HUES64 (cell line): ENCODE data around the gene ETV6.
"Not testable (repeated sequence)": the region's sequence is repeated elsewhere in the genome, so short reads cannot be mapped to it uniquely, and the experiment has no call there.

Source experiments
- H3K27ac ChIP-seq: 2 replicates; pipeline ENCODE4 v1.7.0; 2013; ENCODE audit warnings: low read depth, low read length, inconsistent platforms
- H3K27me3 ChIP-seq: 2 replicates; pipeline ENCODE4 v1.6.1; 2013; ENCODE audit warnings: mild to moderate bottlenecking, low read length; ENCODE audit not compliant: insufficient read depth
- H3K36me3 ChIP-seq: 2 replicates; pipeline ENCODE4 v1.6.1; 2013; ENCODE audit warnings: mild to moderate bottlenecking, low read length; ENCODE audit not compliant: insufficient read depth
- H3K4me1 ChIP-seq: 2 replicates; pipeline ENCODE4 v1.6.1; 2013; ENCODE audit warnings: mild to moderate bottlenecking, low read length, moderate library complexity; ENCODE audit not compliant: insufficient read depth
- H3K4me3 ChIP-seq: 2 replicates; pipeline ENCODE4 v1.5.1; 2013; ENCODE audit warnings: mild to moderate bottlenecking, low read length, moderate library complexity
- H3K9ac ChIP-seq: 2 replicates; pipeline ENCODE4 v1.6.1; 2013; ENCODE audit warnings: mild to moderate bottlenecking, low read depth, low read length
- H3K9me3 ChIP-seq: 2 replicates; pipeline ENCODE4 v1.6.1; 2013; ENCODE audit warnings: low read depth, low read length; ENCODE audit not compliant: insufficient read depth
- WGBS: fragments of 150-250, 120-280 bp; methylation state at CpG from one replicate; pipeline ENCODE4 v1.1.7; 2013; ENCODE audit warnings: missing lambda C conversion rate; 5-methylcytosine and 5-hydroxymethylcytosine counted together

Gene ETV6

GRCh38 chr12:11895421-11896078, 246.1 kb downstream of the ETV6 start:
- peaks cover 2% of the 10 kb centered on the region; the same call in 1 of the 2 replicates for H3K36me3 ChIP-seq
- WGBS = 93% methylated on average over 7 of the region's 7 CpGs
- peaks cover 5% of the 10 kb centered on the region; the same call in 1 of the 2 replicates for H3K4me1 ChIP-seq
- H3K27ac ChIP-seq = no peak overlapping the region
- no peak overlapping the region for H3K4me3 ChIP-seq
- H3K27me3 ChIP-seq = no peaks in the 10 kb centered on the region
- no peak overlapping the region for H3K9ac ChIP-seq
- H3K9me3 ChIP-seq = no peaks in the 10 kb centered on the region

DNA sequence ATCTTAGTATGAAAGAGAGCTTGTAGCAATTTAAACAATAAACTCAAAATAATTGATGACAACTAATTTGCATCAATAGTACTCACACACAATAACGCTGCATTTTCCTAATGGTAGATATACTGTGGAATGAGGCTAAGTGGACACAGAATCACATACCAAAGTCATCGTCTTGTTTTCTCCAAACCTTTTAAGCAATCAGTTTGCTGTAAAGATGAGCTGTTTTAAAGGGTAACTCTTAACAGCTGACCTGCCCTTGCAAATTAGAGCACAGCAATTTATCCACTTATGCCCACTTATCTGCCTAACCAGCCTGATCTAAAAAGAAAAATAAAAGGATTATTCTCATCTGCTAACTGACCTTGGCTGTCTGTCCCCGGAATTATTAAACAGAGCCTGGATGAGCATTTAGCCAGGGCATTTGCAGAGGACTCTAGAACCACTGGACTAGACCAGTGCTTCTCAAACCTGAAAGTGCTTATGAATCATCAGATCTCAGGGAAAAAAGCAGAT, 247.0 kb downstream of the ETV6 start:
- Histone ChIP-seq H3K36me3 (no peaks in the 10 kb centered on the region), H3K9me3 (no peaks in the 10 kb centered on the region), H3K9ac (no peak overlapping the region), H3K27ac (no peak overlapping the region), H3K27me3 (no peaks in the 10 kb centered on the region), H3K4me1 (peaks cover 5% of the 10 kb centered on the region; the same call in 1 of the 2 replicates), H3K4me3 (no peak overlapping the region)
- WGBS = 98% methylated on average over 2 of the region's 3 CpGs

DNA sequence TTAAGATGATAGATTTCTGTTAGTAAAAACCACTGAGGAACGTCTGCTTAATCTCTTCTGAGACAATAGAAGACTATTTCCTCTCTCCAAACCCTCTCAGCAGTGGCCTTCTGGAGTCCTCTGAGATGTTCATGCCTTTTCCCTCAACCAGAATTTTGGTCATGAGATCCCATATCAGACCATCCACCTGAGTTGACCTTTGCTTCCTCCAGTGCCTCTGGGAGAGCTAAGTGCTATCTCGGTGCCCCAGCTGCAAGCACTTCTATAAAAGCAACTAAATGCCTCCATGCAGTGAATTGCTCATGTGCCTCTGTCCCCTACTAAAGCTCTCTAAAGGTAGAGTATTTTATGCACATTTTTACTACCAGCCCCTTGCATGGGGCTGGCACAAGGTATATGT, 248.4 kb downstream of the ETV6 start:
- no peaks in the 10 kb centered on the region for H3K36me3 ChIP-seq
- H3K27me3 ChIP-seq = no peaks in the 10 kb centered on the region
- H3K9me3 ChIP-seq = no peaks in the 10 kb centered on the region
- H3K4me1 ChIP-seq = peaks cover 5% of the 10 kb centered on the region; the same call in 1 of the 2 replicates
- no peak overlapping the region for H3K27ac ChIP-seq
- H3K9ac ChIP-seq = no peak overlapping the region
- 85% methylated on average over 2 of the region's 2 CpGs for WGBS
- no peak overlapping the region for H3K4me3 ChIP-seq

DNA sequence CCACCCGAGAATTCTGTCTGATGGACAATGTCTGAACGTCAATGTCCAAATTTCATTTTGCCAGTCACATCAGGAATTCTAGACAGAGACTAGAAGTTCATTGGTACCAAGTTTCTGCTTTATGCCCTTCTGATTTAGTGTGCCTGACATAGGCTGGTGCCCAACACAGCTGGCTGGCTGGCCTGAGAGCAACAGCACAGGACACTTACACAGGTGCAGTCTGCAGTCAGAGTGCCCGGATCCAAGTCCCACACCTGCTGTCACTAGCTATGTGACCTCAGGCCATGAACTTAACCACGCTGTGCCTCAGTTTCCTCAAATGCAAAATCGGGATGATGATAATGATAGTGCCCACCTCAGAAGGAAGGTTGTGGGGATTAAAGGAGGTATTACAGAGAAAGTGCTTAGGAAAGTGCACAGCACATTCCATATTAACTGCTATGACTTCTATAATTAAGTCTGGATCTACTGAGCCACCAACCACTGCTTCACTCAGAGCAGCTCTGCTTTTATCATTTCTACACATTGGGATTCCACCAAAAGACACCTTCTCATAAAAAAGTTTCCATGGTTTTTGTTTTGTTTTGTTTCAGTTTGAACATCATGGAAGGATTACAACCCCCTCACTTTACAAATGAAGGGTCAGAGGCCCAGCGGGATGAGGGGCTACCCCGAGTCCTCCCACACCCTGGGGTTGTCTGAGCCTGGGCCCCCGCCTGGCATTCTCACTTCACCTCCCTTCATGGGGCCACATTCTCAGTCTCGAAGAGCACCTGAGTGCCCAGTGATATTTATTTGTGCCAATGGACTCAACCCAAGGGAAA, 252.4 kb downstream of the ETV6 start:
- 92% methylated on average over 9 of the region's 9 CpGs for WGBS
- H3K27me3 ChIP-seq = no peaks in the 10 kb centered on the region

DNA sequence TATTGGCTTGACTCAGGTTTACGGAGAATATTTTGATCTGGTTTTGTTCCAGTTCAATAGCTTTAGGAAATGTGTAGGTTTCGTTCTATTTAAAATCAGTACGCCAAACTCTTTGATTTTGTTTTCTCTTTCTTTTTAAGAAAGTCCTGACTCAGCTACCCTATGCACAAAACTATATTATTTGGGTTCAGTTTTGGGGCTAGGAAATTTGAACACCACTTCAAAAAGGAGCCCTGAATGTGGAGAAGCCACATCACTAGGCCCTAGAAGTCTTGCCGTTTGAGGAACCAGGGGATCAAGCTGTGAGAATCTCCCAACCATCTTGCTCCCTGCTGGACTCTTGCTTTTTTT, 253.0 kb downstream of the ETV6 start:
- H3K9me3 ChIP-seq = peaks cover 6% of the 10 kb centered on the region; the same call in 1 of the 2 replicates
- H3K4me1 ChIP-seq = no peaks in the 10 kb centered on the region
- H3K9ac ChIP-seq = no peak overlapping the region
- H3K27me3 ChIP-seq = no peaks in the 10 kb centered on the region
- H3K27ac ChIP-seq = no peak overlapping the region
- H3K36me3 ChIP-seq = no peaks in the 10 kb centered on the region
- H3K4me3 ChIP-seq = no peak overlapping the region
- 96% methylated on average over 4 of the region's 4 CpGs for WGBS

More for the DNA sequence above, 252.4 kb downstream of the ETV6 start:
- no peak overlapping the region for H3K9ac ChIP-seq
- H3K36me3 ChIP-seq = no peaks in the 10 kb centered on the region
- H3K27ac ChIP-seq = no peak overlapping the region
- H3K9me3 ChIP-seq = no peaks in the 10 kb centered on the region
- H3K4me3 ChIP-seq = no peak overlapping the region
- no peaks in the 10 kb centered on the region for H3K4me1 ChIP-seq

DNA sequence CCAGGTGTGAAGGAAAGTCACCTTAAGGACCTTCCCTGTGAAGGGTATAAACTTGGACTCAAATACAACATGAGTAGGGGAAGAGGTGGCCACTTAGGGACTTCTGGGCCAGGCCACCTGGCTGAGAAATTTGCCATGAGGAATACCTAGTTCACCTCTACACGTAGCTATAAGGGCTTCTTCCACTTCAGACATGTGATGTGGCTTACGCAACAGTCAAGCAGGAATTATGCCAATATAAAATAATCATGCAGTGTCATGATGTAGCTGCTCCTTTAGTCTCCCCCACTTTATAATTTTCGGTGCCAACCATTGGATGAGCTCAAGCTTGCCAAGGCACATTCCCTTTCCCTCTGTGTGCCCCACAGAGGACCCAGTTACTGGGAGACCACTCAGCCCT, 254.7 kb downstream of the ETV6 start:
- H3K4me3 ChIP-seq = no peak overlapping the region
- peaks cover 22% of the 10 kb centered on the region for H3K9me3 ChIP-seq
- H3K4me1 ChIP-seq = no peaks in the 10 kb centered on the region
- H3K36me3 ChIP-seq = no peaks in the 10 kb centered on the region
- H3K9ac ChIP-seq = no peak overlapping the region
- WGBS = 98% methylated on average over 3 of the region's 3 CpGs
- no peaks in the 10 kb centered on the region for H3K27me3 ChIP-seq
- H3K27ac ChIP-seq = no peak overlapping the region

DNA sequence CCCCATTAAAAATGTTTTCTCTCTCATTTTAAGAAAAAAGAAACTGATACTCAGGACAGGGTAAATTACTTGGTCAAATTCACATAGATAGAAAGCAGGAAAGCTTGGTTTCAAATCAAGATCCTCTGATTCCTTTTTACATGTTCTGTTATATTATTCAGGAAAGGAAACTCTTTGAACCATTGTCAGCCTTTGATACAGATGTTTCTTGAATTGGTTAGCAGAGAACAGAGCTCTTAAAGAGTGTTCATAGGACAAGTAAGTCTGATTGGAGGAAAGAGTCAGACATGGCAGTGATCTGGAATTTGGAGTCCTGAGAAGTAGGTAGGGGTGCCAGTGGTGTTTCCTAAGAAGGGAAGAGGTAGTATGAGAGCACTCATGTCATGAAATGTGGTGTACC, 256.1 kb downstream of the ETV6 start:
- H3K27ac ChIP-seq = no peak overlapping the region
- H3K4me1 ChIP-seq = no peaks in the 10 kb centered on the region
- H3K9ac ChIP-seq = no peak overlapping the region
- peaks cover 22% of the 10 kb centered on the region for H3K9me3 ChIP-seq
- H3K36me3 ChIP-seq = no peaks in the 10 kb centered on the region
- no peak overlapping the region for H3K4me3 ChIP-seq
- no peaks in the 10 kb centered on the region for H3K27me3 ChIP-seq

DNA sequence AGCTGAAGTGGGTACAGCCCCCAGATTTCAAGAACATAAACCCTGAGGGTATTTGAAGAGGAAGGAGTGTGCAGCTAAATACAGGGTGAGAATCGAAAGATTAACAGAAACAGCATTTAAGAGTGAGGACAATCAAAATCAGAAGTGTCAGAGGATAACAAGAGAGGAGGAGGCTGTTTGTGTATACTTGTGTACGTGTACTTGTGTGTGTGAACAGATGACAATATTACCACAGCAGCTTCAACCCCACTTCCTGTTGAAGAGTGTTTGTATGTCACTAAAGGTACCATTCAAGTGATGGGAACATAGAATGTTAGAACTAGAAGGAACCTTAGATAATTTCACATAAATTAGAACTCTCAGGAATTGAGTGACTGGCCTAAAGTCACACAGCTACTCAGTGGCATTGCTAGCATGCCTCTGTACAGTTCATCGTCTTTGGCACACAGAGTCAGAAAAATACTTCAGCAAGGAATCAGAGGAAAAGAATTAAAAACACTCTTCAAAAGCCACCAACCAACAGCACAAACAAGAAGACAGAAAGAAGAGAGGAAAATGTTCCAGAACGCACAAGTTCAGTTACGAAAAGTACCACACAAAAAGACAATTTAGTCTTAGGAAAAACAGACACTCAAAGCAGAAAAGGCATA, 256.9 kb downstream of the ETV6 start:
- WGBS = 83% methylated on average over 4 of the region's 5 CpGs
- no peaks in the 10 kb centered on the region for H3K4me1 ChIP-seq
- H3K27me3 ChIP-seq = no peaks in the 10 kb centered on the region
- H3K27ac ChIP-seq = no peak overlapping the region
- H3K9ac ChIP-seq = no peak overlapping the region
- H3K9me3 ChIP-seq = peaks cover 22% of the 10 kb centered on the region
- no peaks in the 10 kb centered on the region for H3K36me3 ChIP-seq
- H3K4me3 ChIP-seq = no peak overlapping the region

GRCh38 chr12:11907625-11908024, 258.2 kb downstream of the ETV6 start:
- no peak overlapping the region for H3K9ac ChIP-seq
- H3K4me1 ChIP-seq = no peaks in the 10 kb centered on the region
- H3K36me3 ChIP-seq = no peaks in the 10 kb centered on the region
- H3K4me3 ChIP-seq = no peak overlapping the region
- peaks cover 22% of the 10 kb centered on the region for H3K9me3 ChIP-seq
- H3K27ac ChIP-seq = no peak overlapping the region
- H3K27me3 ChIP-seq = no peaks in the 10 kb centered on the region

GRCh38 chr12:11909406-11909805, 259.9 kb downstream of the ETV6 start:
- H3K4me1 ChIP-seq, H3K27me3 ChIP-seq, H3K4me3 ChIP-seq, H3K36me3 ChIP-seq, H3K9ac ChIP-seq, H3K27ac ChIP-seq: not testable (repeated sequence)
- peaks cover 22% of the 10 kb centered on the region for H3K9me3 ChIP-seq
- WGBS = 93% methylated on average over 9 of the region's 9 CpGs

GRCh38 chr12:11916113-11916512, 266.6 kb downstream of the ETV6 start:
- H3K36me3 ChIP-seq = no peaks in the 10 kb centered on the region
- no peak overlapping the region for H3K4me3 ChIP-seq
- H3K27me3 ChIP-seq = no peaks in the 10 kb centered on the region
- no peak overlapping the region for H3K27ac ChIP-seq
- no peak overlapping the region for H3K9ac ChIP-seq
- H3K4me1 ChIP-seq = no peaks in the 10 kb centered on the region; the same call in 1 of the 2 replicates
- H3K9me3 ChIP-seq = no peaks in the 10 kb centered on the region
- WGBS = 95% methylated on average over 1 of the region's 1 CpG
